ENCODE data around the gene CELA2A. TPM values are rescaled to one million over a fixed set of nuclear protein-coding genes. Genes with fewer than 3 reads are reported as not detected.

The CELA2A gene
- total RNA-seq (2014; rRNA removed; shearing (Covaris generic)) (not detected in 2 replicates), total RNA-seq (2022) (not detected in 2 replicates), Bru-seq, nascent RNA (not detected), BruChase-seq, experiment 1, labeled RNA remaining after a 6-hour chase (not detected), BruChase-seq, experiment 2, labeled RNA remaining after a 2-hour chase (not detected)
- long read RNA-seq, result 0 reads

GRCh38 chr1:15456313-15456954 is at the start of gene CELA2A:
CELA2A (plus strand) TSS chr1:15456732; CDS start chr1:15456754, 22 bp downstream.
- ChIA-PET POLR2A (no interaction called here), CTCF (ENCODE audit: unreplicated experiment) (no interaction called here)
- no peaks in the 10 kb centered on the region for H4K20me1 ChIP-seq (ENCODE audit: insufficient read depth, low read length)
- no TSS peak for BruUV-seq (replicated peaks)
- no peak within 1 kb of the TSS for H3K4me3 ChIP-seq (ENCODE audit: low read depth, low read length, poor library complexity, severe bottlenecking)
- intact Hi-C loops (cut with micrococcal nuclease; ENCODE audit: unreplicated experiment), result no loop called here
- H3K9me3 ChIP-seq (ENCODE audit: low read length), result no peaks in the 10 kb centered on the region
- DNase-seq (ENCODE audit: low spot score), result no peak
- no peak within 1 kb of the TSS for H2AFZ ChIP-seq (ENCODE audit: low read length)
- no peaks in the 10 kb centered on the region for H3K36me3 ChIP-seq (ENCODE audit: insufficient read depth, low read length)
- H3K4me1 ChIP-seq (ENCODE audit: insufficient read depth, low read length, poor library complexity, severe bottlenecking), result no peaks in the 10 kb centered on the region
- H3K9me2 ChIP-seq (ENCODE audit: insufficient read depth, low read length), result no peaks in the 10 kb centered on the region
- H3K4me2 ChIP-seq (ENCODE audit: low read length), result no peak within 1 kb of the TSS
- H3K79me2 ChIP-seq (ENCODE audit: insufficient read depth, low read depth, low read length), result no peaks in the 10 kb centered on the region
- TF ChIP-seq EZH2phosphoT487 (IDR thresholded peaks at IDR 0.05; ENCODE audit: borderline replicate concordance, low read depth, low read length), result no peak
- TF ChIP-seq CTCF (conservative IDR thresholded peaks at IDR 0.05; ENCODE audit: low read length), result no peak
- no peak within 1 kb of the TSS for H3K27ac ChIP-seq (ENCODE audit: low read depth, low read length, poor library complexity, severe bottlenecking)

- no peak overlapping the region for H3K4me2 ChIP-seq (ENCODE audit: low read length)
- H3K79me2 ChIP-seq (ENCODE audit: insufficient read depth, low read depth, low read length), result peaks cover 8% of the 10 kb centered on the region; the same call in 1 of the 2 replicates
- no peak overlapping the region for H2AFZ ChIP-seq (ENCODE audit: low read length)
- no peak for DNase-seq (ENCODE audit: low spot score)
- no peak for TF ChIP-seq EZH2phosphoT487 (IDR thresholded peaks at IDR 0.05; ENCODE audit: borderline replicate concordance, low read depth, low read length)
- no peak for TF ChIP-seq CTCF (conservative IDR thresholded peaks at IDR 0.05; ENCODE audit: low read length)
- BruUV-seq (replicated peaks), result no TSS peak
- ChIA-PET POLR2A (no interaction called here), CTCF (ENCODE audit: unreplicated experiment) (no interaction called here)
- H3K4me1 ChIP-seq (ENCODE audit: insufficient read depth, low read length, poor library complexity, severe bottlenecking), result peaks cover 21% of the 10 kb centered on the region
- H3K27ac ChIP-seq (ENCODE audit: low read depth, low read length, poor library complexity, severe bottlenecking), result no peak overlapping the region
- intact Hi-C loops (cut with micrococcal nuclease; ENCODE audit: unreplicated experiment), result no loop called here
- no peaks in the 10 kb centered on the region for H3K9me2 ChIP-seq (ENCODE audit: insufficient read depth, low read length)
- no peaks in the 10 kb centered on the region; the same call in 1 of the 2 replicates for H4K20me1 ChIP-seq (ENCODE audit: insufficient read depth, low read length)
- no peaks in the 10 kb centered on the region for H3K36me3 ChIP-seq (ENCODE audit: insufficient read depth, low read length)
- H3K4me3 ChIP-seq (ENCODE audit: low read depth, low read length, poor library complexity, severe bottlenecking), result no peak overlapping the region
- no peaks in the 10 kb centered on the region for H3K9me3 ChIP-seq (ENCODE audit: low read length)
Observed at GRCh38 chr1:15407580-15407979, 49.0 kb upstream of the CELA2A start.

- Histone ChIP-seq H2AFZ (ENCODE audit: low read length) (peak overlapping the region; percentile 52), H3K4me1 (ENCODE audit: insufficient read depth, low read length, poor library complexity, severe bottlenecking) (peaks cover 19% of the 10 kb centered on the region), H3K9me2 (ENCODE audit: insufficient read depth, low read length) (no peaks in the 10 kb centered on the region), H3K4me2 (ENCODE audit: low read length) (peak overlapping the region; percentile 98), H4K20me1 (ENCODE audit: insufficient read depth, low read length) (no peaks in the 10 kb centered on the region; the same call in 1 of the 2 replicates), H3K9me3 (ENCODE audit: low read length) (no peaks in the 10 kb centered on the region), H3K27ac (ENCODE audit: low read depth, low read length, poor library complexity, severe bottlenecking) (no peak overlapping the region), H3K36me3 (ENCODE audit: insufficient read depth, low read length) (no peaks in the 10 kb centered on the region; the same call in 1 of the 2 replicates), H3K79me2 (ENCODE audit: insufficient read depth, low read depth, low read length) (peaks cover 8% of the 10 kb centered on the region; the same call in 1 of the 2 replicates), H3K4me3 (ENCODE audit: low read depth, low read length, poor library complexity, severe bottlenecking) (peak overlapping the region; percentile 87)
- BruUV-seq (replicated peaks), result no TSS peak
- no peak for TF ChIP-seq EZH2phosphoT487 (IDR thresholded peaks at IDR 0.05; ENCODE audit: borderline replicate concordance, low read depth, low read length)
- no peak for DNase-seq (ENCODE audit: low spot score)
- POLR2A ChIA-PET, result interaction anchor here (0.5 kb wide), 1 partner anchor 791 kb away, joined by 4 read pairs; no protein-coding TSS in a partner anchor
- CTCF ChIA-PET (ENCODE audit: unreplicated experiment), result no interaction called here
- intact Hi-C loops (cut with micrococcal nuclease; ENCODE audit: unreplicated experiment), result no loop called here
Observed at GRCh38 chr1:15408890-15409387, 47.6 kb upstream of the CELA2A start.
